Neural cell (in vitro differentiated cells): Measurements from ENCODE around the gene BNC2. TPM values are rescaled to one million over a fixed set of nuclear protein-coding genes. Genes with fewer than 3 reads are reported as not detected.

Experiments used
- H2AFZ ChIP-seq: fragments of 200-600, 300-800 bp; sonication (generic), shearing (Covaris generic); 2 replicates; pipeline ENCODE4 v1.6.0; 2014; ENCODE audit warnings: low read depth, mild to moderate bottlenecking, antibody characterized with exemption, low read length, moderate library complexity
- H3F3A ChIP-seq: fragments of 200-600 bp; shearing (Covaris generic); 2 replicates; pipeline ENCODE4 v1.6.1; 2016; ENCODE audit warnings: mild to moderate bottlenecking, moderate library complexity, mixed read lengths, antibody characterized with exemption, low read length; ENCODE audit not compliant: insufficient read depth, poor library complexity, severe bottlenecking
- H3K27ac ChIP-seq: fragments of 200-600, 300-800 bp; sonication (generic), shearing (Covaris generic); 2 replicates; pipeline ENCODE4 v1.5.1; 2014; ENCODE audit warnings: mild to moderate bottlenecking, low read length, moderate library complexity
- H3K27me3 ChIP-seq: fragments of 300-800, 200-600 bp; sonication (generic), shearing (Covaris generic); 2 replicates; pipeline ENCODE4 v1.6.0; 2014; ENCODE audit warnings: mild to moderate bottlenecking, low read depth, low read length, moderate library complexity; ENCODE audit not compliant: insufficient read depth
- H3K36me3 ChIP-seq: fragments of 300-800, 200-600 bp; sonication (generic), shearing (Covaris generic); 2 replicates; pipeline ENCODE4 v1.5.1; 2014; ENCODE audit warnings: mild to moderate bottlenecking, antibody characterized with exemption, low read length, moderate library complexity; ENCODE audit not compliant: insufficient read depth
- H3K4me2 ChIP-seq: fragments of 300-800, 200-600 bp; sonication (generic), shearing (Covaris generic); 2 replicates; pipeline ENCODE4 v1.6.0; 2014; ENCODE audit warnings: mild to moderate bottlenecking, low read length
- H3K4me3 ChIP-seq: fragments of 300-800, 200-600 bp; sonication (generic), shearing (Covaris generic); 2 replicates; pipeline ENCODE4 v1.5.1; 2014; ENCODE audit warnings: mild to moderate bottlenecking, low read length, moderate library complexity
- H3K79me2 ChIP-seq: fragments of 200-600 bp; shearing (Covaris generic); replicated peaks from 2 replicates; pipeline ENCODE4 v1.6.0; 2014; ENCODE audit warnings: mild to moderate bottlenecking, low read length, moderate library complexity; ENCODE audit not compliant: insufficient read depth
- H3K9ac ChIP-seq: fragments of 300-800, 200-600 bp; sonication (generic), shearing (Covaris generic); 2 replicates; pipeline ENCODE4 v1.6.1; 2016; ENCODE audit warnings: mild to moderate bottlenecking, low read length, mixed read lengths
- H3K9me2 ChIP-seq: fragments of 200-600 bp; shearing (Covaris generic); 2 replicates; pipeline ENCODE4 v1.6.1; 2016; ENCODE audit warnings: mild to moderate bottlenecking, low read length, mixed read lengths; ENCODE audit not compliant: insufficient read depth
- H3K9me3 ChIP-seq: fragments of 200-600, 300-800 bp; sonication (generic), shearing (Covaris generic); 2 replicates; pipeline ENCODE4 v1.6.1; 2016; ENCODE audit warnings: mild to moderate bottlenecking, mixed run types, low read length, moderate library complexity, mixed read lengths
- H4K20me1 ChIP-seq: fragments of 200-600 bp; shearing (Covaris generic); 2 replicates; pipeline ENCODE4 v1.6.1; 2016; ENCODE audit warnings: mild to moderate bottlenecking, mixed run types; ENCODE audit not compliant: insufficient read depth
- EP300 ChIP-seq: fragments of 450-650 bp; conservative IDR thresholded peaks from 2 replicates; pipeline ENCODE4 v1.6.1; 2014; ENCODE audit warnings: antibody characterized with exemption, mild to moderate bottlenecking, moderate library complexity; ENCODE audit not compliant: poor library complexity, severe bottlenecking
- EZH2 ChIP-seq: fragments of 200-600, 300-800 bp; shearing (Covaris generic), sonication (generic); IDR thresholded peaks from 2 replicates; pipeline ENCODE4 v1.6.1; 2014; ENCODE audit warnings: antibody characterized with exemption, low read length, borderline replicate concordance, mild to moderate bottlenecking; ENCODE audit not compliant: insufficient read depth, poor library complexity, severe bottlenecking
- MXI1 ChIP-seq: fragments of 450-650 bp; conservative IDR thresholded peaks from 2 replicates; pipeline ENCODE4 v1.6.1; 2014; ENCODE audit warnings: antibody characterized with exemption, mild to moderate bottlenecking; ENCODE audit not compliant: poor library complexity, severe bottlenecking
- POLR2AphosphoS5 ChIP-seq: IDR thresholded peaks from 2 replicates; pipeline ENCODE4 v1.6.1; 2012
- RAD21 ChIP-seq: fragments of 450-650 bp; conservative IDR thresholded peaks from 2 replicates; pipeline ENCODE4 v1.6.1; 2014; ENCODE audit warnings: antibody characterized with exemption, mild to moderate bottlenecking, moderate library complexity
- SMC3 ChIP-seq: fragments of 450-650 bp; conservative IDR thresholded peaks from 2 replicates; pipeline ENCODE4 v1.6.1; 2014; ENCODE audit warnings: antibody characterized with exemption, mild to moderate bottlenecking, moderate library complexity; ENCODE audit not compliant: poor library complexity
- TAF1 ChIP-seq: IDR thresholded peaks from 2 replicates; pipeline ENCODE4 v1.6.1; 2012; ENCODE audit warnings: low read depth
- polyA plus RNA-seq: library from polyadenylated mRNA; depleted of rRNA; stranded (reverse); fragments of >200 nt; gene quantifications from 2 replicates; pipeline ENCODE4 v1.2.3, GENCODE V29; 2014
- TF ChIP-seq, protein P1 (sequence below): IDR thresholded peaks from 2 replicates; pipeline ENCODE4 v1.6.1; 2012; ENCODE audit warnings: borderline replicate concordance
- TF ChIP-seq, protein P2 (sequence below): fragments of 450-650 bp; IDR thresholded peaks from 2 replicates; pipeline ENCODE4 v1.5.1; 2014; ENCODE audit warnings: antibody characterized with exemption, mild to moderate bottlenecking, moderate library complexity; ENCODE audit not compliant: poor library complexity, severe bottlenecking

The BNC2 gene
- polyA plus RNA-seq, 1 donor from 2014 or later, result 1.3 TPM

DNA sequence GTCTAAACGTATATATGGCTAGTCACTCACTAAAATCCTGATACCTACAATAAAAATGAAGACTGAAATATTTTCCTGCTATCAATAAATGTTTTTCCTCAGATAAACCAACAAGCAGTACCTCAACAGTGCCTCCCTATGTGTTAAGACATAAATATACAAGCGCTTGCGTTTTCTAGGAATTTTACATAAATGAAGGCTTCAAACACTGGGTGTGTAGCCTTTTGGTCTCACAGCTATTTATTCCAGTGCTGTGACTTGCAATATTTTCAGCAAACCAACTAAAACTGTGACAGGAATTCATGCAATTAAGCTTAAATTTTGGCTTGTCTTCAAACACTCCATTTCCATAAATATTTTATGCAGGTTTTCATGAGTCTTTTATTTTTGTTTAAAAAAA is 437.0 kb downstream of the BNC2 start:
- no peak overlapping the region for H3K4me2 ChIP-seq
- no peaks in the 10 kb centered on the region for H3K36me3 ChIP-seq
- H3K27me3 ChIP-seq, result no peaks in the 10 kb centered on the region
- H2AFZ ChIP-seq, result no peak overlapping the region
- no peak for TF ChIP-seq TAF1
- TF ChIP-seq MXI1, result no peak
- TF ChIP-seq EP300, result no peak
- no peak for TF ChIP-seq SMC3
- TF ChIP-seq, protein P1, sequence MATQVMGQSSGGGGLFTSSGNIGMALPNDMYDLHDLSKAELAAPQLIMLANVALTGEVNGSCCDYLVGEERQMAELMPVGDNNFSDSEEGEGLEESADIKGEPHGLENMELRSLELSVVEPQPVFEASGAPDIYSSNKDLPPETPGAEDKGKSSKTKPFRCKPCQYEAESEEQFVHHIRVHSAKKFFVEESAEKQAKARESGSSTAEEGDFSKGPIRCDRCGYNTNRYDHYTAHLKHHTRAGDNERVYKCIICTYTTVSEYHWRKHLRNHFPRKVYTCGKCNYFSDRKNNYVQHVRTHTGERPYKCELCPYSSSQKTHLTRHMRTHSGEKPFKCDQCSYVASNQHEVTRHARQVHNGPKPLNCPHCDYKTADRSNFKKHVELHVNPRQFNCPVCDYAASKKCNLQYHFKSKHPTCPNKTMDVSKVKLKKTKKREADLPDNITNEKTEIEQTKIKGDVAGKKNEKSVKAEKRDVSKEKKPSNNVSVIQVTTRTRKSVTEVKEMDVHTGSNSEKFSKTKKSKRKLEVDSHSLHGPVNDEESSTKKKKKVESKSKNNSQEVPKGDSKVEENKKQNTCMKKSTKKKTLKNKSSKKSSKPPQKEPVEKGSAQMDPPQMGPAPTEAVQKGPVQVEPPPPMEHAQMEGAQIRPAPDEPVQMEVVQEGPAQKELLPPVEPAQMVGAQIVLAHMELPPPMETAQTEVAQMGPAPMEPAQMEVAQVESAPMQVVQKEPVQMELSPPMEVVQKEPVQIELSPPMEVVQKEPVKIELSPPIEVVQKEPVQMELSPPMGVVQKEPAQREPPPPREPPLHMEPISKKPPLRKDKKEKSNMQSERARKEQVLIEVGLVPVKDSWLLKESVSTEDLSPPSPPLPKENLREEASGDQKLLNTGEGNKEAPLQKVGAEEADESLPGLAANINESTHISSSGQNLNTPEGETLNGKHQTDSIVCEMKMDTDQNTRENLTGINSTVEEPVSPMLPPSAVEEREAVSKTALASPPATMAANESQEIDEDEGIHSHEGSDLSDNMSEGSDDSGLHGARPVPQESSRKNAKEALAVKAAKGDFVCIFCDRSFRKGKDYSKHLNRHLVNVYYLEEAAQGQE, result no peak
- no peak for TF ChIP-seq RAD21
- TF ChIP-seq POLR2AphosphoS5, result no peak
- TF ChIP-seq, protein P2, sequence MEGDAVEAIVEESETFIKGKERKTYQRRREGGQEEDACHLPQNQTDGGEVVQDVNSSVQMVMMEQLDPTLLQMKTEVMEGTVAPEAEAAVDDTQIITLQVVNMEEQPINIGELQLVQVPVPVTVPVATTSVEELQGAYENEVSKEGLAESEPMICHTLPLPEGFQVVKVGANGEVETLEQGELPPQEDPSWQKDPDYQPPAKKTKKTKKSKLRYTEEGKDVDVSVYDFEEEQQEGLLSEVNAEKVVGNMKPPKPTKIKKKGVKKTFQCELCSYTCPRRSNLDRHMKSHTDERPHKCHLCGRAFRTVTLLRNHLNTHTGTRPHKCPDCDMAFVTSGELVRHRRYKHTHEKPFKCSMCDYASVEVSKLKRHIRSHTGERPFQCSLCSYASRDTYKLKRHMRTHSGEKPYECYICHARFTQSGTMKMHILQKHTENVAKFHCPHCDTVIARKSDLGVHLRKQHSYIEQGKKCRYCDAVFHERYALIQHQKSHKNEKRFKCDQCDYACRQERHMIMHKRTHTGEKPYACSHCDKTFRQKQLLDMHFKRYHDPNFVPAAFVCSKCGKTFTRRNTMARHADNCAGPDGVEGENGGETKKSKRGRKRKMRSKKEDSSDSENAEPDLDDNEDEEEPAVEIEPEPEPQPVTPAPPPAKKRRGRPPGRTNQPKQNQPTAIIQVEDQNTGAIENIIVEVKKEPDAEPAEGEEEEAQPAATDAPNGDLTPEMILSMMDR, result no peak
- TF ChIP-seq EZH2, result no peak
- no peak overlapping the region for H3K9ac ChIP-seq
- no peaks in the 10 kb centered on the region for H3K9me3 ChIP-seq
- no peak overlapping the region for H3K4me3 ChIP-seq
- H4K20me1 ChIP-seq, result no peaks in the 10 kb centered on the region
- no peaks in the 10 kb centered on the region for H3F3A ChIP-seq
- no peaks in the 10 kb centered on the region for H3K79me2 ChIP-seq
- no peaks in the 10 kb centered on the region for H3K9me2 ChIP-seq
- no peak overlapping the region for H3K27ac ChIP-seq

DNA sequence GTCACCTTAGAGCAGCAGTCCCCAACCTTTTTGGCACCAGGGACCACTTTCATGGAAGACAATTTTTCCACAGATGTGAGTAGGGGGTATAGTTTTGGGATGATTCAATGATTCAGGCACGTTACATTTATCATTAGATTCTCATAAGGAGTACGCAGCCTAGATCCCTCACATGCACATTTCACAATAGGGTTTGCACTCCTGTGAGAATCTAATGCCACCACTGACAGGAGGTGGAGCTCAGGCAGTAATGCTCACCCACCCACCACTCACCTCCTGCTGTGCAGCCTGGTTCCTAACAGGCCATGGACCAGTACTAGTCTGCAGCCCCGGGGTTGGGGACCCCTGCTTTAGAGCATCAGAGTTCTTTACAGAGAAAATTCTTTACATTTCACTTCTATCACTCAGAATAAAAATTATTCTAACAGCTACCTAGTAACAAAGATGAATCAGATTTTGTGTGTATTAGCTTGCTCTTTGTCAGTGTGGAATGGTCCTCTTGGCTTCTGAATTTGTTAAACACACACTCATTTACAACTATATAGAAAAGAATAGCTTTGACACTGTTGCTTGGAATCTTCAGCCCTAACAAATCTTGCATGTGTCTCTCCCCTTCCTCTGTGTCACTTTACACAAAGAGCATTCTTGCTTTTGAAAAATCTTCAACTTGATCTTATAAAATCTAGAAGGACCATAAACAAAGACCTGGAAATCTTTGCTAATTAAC is 438.6 kb downstream of the BNC2 start:
- Histone ChIP-seq H3K4me3 (no peak overlapping the region), H3K27me3 (no peaks in the 10 kb centered on the region), H3K4me2 (no peak overlapping the region), H4K20me1 (no peaks in the 10 kb centered on the region), H3K36me3 (no peaks in the 10 kb centered on the region), H2AFZ (no peak overlapping the region), H3K9me2 (no peaks in the 10 kb centered on the region), H3F3A (no peaks in the 10 kb centered on the region), H3K9me3 (no peaks in the 10 kb centered on the region), H3K9ac (no peak overlapping the region), H3K27ac (no peak overlapping the region), H3K79me2 (no peaks in the 10 kb centered on the region)
- TF ChIP-seq MXI1, result no peak
- TF ChIP-seq SMC3, result no peak
- TF ChIP-seq TAF1, result no peak
- TF ChIP-seq POLR2AphosphoS5, result no peak
- TF ChIP-seq EP300, result no peak
- TF ChIP-seq, protein P1, result no peak
- TF ChIP-seq, protein P2, result no peak
- TF ChIP-seq RAD21, result no peak
- TF ChIP-seq EZH2, result no peak
